ENCODE measurements around the gene TBC1D3B. TPM values are rescaled to one million over a fixed set of nuclear protein-coding genes. Genes with fewer than 3 reads are reported as not detected.
"Not testable (repeated sequence)": the region's sequence is repeated elsewhere in the genome, so short reads cannot be mapped to it uniquely, and the experiment has no call there.

Gene TBC1D3B
- 0.39 TPM for total RNA-seq

- not testable (repeated sequence) for DNase-seq
Measured at GRCh38 chr17:36176536-36176935, at the start of gene TBC1D3B. TBC1D3B (minus strand) TSS chr17:36176636; CDS start chr17:36175050, 1,586 bp downstream.

GRCh38 chr17:36222967-36223366, 46.5 kb upstream of the TBC1D3B start:
- not testable (repeated sequence) for DNase-seq

GRCh38 chr17:36221581-36222100, 45.2 kb upstream of the TBC1D3B start:
- not testable (repeated sequence) for DNase-seq

GRCh38 chr17:36220737-36221580, 44.5 kb upstream of the TBC1D3B start:
- not testable (repeated sequence) for DNase-seq

- not testable (repeated sequence) for DNase-seq
Measured at GRCh38 chr17:36219556-36219955, 43.1 kb upstream of the TBC1D3B start.

- not testable (repeated sequence) for DNase-seq
Measured at GRCh38 chr17:36215406-36216308, 39.2 kb upstream of the TBC1D3B start.

- DNase-seq = no peak
Measured at GRCh38 chr17:36214918-36215317, 38.5 kb upstream of the TBC1D3B start.

GRCh38 chr17:36213695-36214094, 37.3 kb upstream of the TBC1D3B start:
- DNase-seq = no peak

GRCh38 chr17:36212966-36213365, 36.5 kb upstream of the TBC1D3B start:
- no peak for DNase-seq

GRCh38 chr17:36212272-36212605, 35.8 kb upstream of the TBC1D3B start:
- DNase-seq = no peak

- not testable (repeated sequence) for DNase-seq
Measured at GRCh38 chr17:36211484-36212271, 35.2 kb upstream of the TBC1D3B start.

- not testable (repeated sequence) for DNase-seq
Measured at GRCh38 chr17:36210439-36211211, 34.2 kb upstream of the TBC1D3B start, which contains the start of gene CCL4L2. CCL4L2 (plus strand) TSS chr17:36211063.

GRCh38 chr17:36209575-36209974, 33.1 kb upstream of the TBC1D3B start:
- no peak for DNase-seq

GRCh38 chr17:36207383-36207782, 30.9 kb upstream of the TBC1D3B start:
- not testable (repeated sequence) for DNase-seq

- not testable (repeated sequence) for DNase-seq
Measured at GRCh38 chr17:36206486-36206821, 30.0 kb upstream of the TBC1D3B start.

- DNase-seq = no peak
Measured at GRCh38 chr17:36205637-36206485, 29.4 kb upstream of the TBC1D3B start.

- no peak for DNase-seq
Measured at GRCh38 chr17:36204724-36205500, 28.5 kb upstream of the TBC1D3B start.

GRCh38 chr17:36203335-36203734, 26.9 kb upstream of the TBC1D3B start:
- DNase-seq = no peak

- not testable (repeated sequence) for DNase-seq
Measured at GRCh38 chr17:36201506-36201905, 25.1 kb upstream of the TBC1D3B start.

All from skin of body (tissue), 2 donors.